Activated naive CD4-positive, alpha-beta T cell treated with Interleukin-2 at 50 U/mL for 16 hours (primary cell): Measurements from ENCODE around the gene TGIF2LX.
"Not testable (repeated sequence)": the region's sequence is repeated elsewhere in the genome, so short reads cannot be mapped to it uniquely, and the experiment has no call there.

Source experiments
- DNase-seq: peaks from one replicate; pipeline ENCODE4 v3.0.0-alpha.2; 2020

Gene TGIF2LX

DNA sequence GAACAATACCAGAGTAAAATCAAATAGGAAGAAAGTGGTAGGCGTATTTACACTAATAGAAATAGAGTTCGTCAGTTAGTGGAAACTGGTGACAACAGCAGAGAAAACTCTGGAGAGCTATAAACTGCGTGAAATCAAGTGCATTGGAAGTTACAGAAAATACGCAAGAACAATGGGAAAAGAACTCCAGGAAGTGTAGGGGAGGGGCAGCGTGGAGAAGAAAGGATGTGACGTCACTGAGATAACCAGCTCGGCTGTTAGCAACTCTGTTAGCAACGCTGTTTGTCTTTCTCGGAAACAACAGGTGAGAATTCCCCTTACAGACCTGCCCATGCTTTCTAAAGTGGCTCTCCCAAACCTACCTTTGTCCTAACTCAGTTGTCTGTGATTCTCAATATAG lies at the start of gene TGIF2LX:
Gene TGIF2LX, plus strand, starts transcription at position 244 of the 400 bp plus-strand sequence. CDS start 178 bp downstream, outside the sequence.
- DNase-seq, result not testable (repeated sequence)

DNA sequence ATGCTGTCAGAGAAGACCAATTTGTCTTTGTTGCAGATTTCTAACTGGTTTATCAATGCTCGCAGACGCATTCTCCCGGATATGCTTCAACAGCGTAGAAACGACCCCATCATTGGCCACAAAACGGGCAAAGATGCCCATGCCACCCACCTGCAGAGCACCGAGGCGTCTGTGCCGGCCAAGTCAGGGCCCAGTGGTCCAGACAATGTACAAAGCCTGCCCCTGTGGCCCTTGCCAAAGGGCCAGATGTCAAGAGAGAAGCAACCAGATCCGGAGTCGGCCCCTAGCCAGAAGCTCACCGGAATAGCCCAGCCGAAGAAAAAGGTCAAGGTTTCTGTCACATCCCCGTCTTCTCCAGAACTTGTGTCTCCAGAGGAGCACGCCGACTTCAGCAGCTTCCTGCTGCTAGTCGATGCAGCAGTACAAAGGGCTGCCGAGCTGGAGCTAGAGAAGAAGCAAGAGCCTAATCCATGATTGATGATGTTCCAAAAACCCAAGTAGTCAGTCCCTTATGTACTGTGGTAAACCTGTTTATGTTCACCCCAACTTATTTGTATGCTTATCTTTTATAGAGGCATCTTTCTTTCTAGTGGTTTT lies 728 bp downstream of the TGIF2LX start:
- DNase-seq, result not testable (repeated sequence)

- not testable (repeated sequence) for DNase-seq
These were observed 21.4 kb downstream of the TGIF2LX start for GRCh38 chrX:89943077-89943476.

DNA sequence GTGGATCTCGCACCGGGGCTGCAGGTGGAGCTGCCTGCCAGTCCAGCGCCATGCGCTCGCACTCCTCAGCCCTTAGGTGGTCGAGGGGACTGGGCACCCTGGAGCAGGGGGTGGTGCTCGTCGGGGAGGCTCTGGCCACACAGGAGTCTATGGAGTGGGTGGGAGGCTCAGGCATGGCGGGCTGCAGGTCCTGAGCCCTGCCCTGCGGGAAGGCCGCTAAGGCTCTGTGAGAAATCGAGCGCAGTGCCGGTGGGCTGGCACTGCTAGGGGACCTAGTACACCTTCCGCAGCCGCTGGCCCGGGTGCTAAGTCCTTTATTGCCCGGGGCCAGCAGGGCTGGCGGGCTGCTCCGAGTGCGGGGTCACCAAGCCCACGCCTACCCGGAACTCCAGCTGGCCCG lies 43.9 kb downstream of the TGIF2LX start:
- not testable (repeated sequence) for DNase-seq
